GM21447 (cell line): ENCODE measurements around the gene PRKAR1B.
"Not testable (repeated sequence)": the region's sequence is repeated elsewhere in the genome, so short reads cannot be mapped to it uniquely, and the experiment has no call there.

Experiments
- ATAC-seq: cut with Tn5 transposase; IDR thresholded peaks from one replicate; pipeline ENCODE4 v1.9.1; 2021; ENCODE audit not compliant: unreplicated experiment

Gene PRKAR1B

GRCh38 chr7:757741-758163, 30.7 kb upstream of the PRKAR1B start:
- no peak for ATAC-seq

DNA sequence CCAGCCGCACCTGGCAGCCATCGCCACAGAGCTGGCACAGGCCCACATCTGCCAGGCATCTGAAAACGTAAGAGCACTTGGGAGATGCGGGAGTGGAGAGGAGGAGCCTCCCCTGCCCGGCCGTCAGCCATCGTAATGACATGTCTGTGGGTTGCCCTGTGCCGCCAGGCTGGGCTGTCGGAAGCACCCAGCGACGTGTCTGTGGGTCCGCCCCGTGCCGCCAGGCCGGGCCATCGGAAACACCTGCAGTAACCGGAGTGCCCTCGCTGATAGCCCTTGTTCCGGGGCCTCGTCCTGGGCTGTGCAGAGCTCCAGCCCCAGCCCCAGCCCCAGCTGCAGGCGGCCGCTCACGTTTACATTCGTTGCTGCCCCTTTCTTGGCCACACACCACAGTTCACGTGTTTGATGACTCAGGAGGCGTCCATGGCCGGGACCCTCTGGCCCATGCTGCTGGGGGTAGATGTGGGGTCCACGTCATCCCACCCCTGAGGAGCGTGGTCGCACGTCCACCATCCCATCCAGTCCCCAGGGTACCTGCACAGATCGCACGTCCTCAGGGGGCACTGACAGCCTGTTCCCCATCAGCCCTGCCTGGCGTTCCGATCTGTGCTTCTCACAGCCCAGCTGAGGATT, 30.0 kb upstream of the PRKAR1B start:
- ATAC-seq: no peak

- no peak for ATAC-seq
Measured at GRCh38 chr7:756231-756927, 29.3 kb upstream of the PRKAR1B start.

GRCh38 chr7:755413-755805, 28.3 kb upstream of the PRKAR1B start:
- ATAC-seq: no peak

DNA sequence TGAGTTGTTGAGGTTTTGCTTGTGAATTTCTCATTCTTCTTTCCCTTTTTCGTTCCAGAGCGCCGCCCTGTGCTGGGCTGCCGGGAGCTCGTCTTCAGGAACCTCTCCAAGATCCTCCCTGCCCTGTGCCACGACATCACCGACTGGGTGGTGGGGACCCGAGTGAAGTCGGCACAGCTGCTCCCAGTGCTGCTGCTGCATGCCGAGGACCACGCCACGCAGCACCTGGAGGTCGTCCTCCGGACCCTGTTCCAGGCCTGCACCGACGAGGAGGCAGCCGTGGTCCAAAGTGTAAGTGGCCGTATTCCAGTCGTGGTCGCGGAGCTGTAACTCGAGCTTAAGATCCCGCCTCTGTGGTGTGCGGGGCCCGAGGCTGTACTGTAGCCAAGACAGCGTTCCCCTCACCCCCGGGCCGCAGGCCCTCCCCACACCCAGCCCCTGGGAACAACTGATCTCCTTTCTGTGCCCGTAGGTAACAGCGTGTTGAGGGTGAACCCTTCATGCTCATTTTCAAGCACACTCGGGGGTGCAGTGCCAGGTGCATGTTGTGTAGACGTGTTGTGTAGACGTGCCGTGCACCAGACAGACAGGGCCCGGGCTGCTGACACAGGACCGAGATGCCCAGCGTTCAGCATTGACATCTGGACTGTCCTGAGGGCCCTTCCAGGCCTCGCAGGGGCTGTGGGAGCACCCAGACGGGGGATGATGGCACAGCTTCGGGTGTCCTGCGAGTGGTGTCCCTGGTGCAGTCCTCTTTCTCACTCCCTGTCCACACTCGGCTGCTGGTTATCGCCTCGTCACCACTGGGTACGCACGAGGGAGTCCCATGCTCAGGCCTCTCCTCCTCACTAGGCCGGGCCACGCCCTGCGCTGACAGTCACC, 27.7 kb upstream of the PRKAR1B start:
- no peak for ATAC-seq

DNA sequence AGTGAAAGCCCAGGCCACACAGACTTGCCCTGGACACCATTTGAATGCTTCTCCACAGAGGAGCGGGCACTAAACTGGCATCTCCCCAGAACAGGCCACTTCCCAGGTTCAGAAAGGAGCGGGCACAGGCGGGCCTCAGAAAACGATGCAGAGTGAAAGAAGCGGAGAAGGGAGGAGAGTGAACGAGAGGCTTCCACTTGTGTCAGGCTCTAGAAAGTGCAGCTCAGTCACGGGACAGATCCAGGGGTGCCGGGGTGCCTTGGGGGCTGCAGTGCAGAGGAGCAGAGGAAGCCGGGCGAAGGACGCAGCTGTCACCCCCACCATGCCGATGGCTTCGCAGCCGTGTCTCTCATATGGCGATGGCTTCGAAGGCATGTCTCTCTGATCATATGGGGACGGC, 26.1 kb upstream of the PRKAR1B start:
- ATAC-seq: no peak

GRCh38 chr7:752256-752655, 25.2 kb upstream of the PRKAR1B start:
- ATAC-seq: not testable (repeated sequence)

- no peak for ATAC-seq
Measured at GRCh38 chr7:751826-752225, 24.7 kb upstream of the PRKAR1B start.

DNA sequence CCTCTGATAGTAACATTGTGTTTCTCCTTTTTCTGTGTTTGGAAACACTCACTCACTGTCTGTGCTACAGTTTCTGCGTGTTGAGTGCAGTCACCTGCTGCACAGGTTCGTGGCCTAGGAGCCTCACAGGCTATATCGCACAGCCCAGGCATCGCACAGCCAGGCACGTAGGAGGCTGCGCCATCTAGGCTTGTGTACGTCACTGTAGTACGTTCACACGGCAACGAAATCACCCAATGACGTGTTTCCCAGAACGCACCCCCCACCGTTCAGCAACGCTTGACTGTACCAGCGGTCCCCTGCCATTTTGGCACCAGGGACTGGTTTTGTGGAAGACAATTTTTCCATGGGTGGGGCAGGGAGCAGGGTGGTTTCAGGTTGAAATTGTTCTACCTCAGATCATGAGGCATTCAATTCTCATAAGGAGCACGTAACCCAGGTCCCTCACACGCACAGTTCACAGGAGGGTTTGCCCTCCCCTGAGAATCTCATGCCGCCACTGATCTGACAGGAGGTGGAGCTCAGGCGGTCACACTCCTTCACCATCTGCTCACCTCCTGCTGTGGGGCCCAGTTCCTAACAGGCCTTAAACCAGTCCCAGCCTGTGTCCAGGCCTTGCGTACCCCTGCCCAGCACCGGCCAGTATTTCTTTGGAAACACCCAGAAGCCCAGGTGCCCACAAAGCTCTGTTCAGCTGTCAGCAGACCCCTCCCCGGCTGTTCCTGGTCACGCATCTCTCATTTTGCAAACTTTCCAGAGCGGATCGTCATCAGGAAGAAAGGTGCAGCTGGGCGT, 23.2 kb upstream of the PRKAR1B start:
- no peak for ATAC-seq

- ATAC-seq: no peak
Measured at GRCh38 chr7:749140-749551, 22.1 kb upstream of the PRKAR1B start.

- ATAC-seq: no peak
Measured at GRCh38 chr7:748446-748845, 21.4 kb upstream of the PRKAR1B start.

DNA sequence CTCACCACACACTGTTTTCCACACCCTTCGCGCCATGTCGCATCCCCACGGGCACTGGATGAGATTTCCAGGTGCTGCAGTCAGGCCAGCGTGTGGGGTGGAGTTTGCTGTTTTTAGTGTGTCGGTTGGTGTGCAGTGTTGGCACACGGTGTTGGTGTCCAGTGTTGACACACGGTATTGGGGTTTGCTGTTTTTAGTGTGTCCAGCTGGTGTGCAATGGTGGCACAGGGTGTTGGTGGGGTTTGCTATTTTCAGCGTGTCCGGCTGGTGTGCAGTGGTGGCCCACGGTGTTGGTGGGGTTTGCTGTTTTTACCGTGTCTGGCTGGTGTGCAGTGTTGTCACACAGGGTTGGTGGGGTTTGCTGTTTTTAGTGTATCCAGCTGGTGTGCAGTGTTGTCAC, 20.1 kb upstream of the PRKAR1B start:
- ATAC-seq: no peak

GRCh38 chr7:746155-747061, 19.3 kb upstream of the PRKAR1B start:
- no peak for ATAC-seq

DNA sequence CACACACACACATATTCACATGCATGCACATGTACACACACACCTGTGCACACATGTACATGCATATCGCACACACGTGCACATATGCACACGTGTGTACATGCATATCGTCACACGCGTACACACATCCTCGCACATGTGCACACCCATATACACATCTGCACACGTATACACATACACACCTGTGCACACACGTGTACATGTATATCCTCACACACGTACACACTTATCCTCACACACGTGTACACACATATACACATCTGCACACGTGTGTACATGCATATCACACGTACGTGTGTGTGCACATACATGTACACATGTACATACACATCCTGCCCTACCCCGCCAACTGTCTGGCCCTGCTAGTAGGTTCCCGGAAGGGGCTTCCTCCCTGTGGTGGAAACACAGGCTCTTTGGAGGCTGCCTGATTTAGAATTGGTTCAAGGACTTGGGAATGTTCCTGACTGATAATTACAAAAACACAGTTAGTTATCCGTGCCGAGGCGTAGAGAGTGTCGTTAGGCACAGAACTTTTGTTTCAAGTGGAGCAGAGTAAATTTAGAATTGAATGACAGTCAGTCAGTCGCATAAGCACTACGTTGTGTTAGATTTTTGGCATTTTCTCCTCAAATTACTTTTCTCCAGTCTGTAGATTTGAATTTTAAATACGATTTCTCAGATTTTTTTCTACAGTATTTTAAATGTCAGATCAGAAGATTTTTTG, 18.5 kb upstream of the PRKAR1B start:
- ATAC-seq: no peak

- no peak for ATAC-seq
Measured at GRCh38 chr7:744854-745430, 17.9 kb upstream of the PRKAR1B start.

GRCh38 chr7:744128-744520, 17.0 kb upstream of the PRKAR1B start:
- not testable (repeated sequence) for ATAC-seq

- not testable (repeated sequence) for ATAC-seq
Measured at GRCh38 chr7:743341-744127, 16.5 kb upstream of the PRKAR1B start.

- ATAC-seq: no peak
Measured at GRCh38 chr7:742791-743190, 15.7 kb upstream of the PRKAR1B start.
